Heart left ventricle (tissue), 13 donors: ENCODE data around the gene GCSAM.

Experiments used
- POLR2A ChIP-seq, 2 donors: fragments of 450-650 bp; IDR thresholded peaks; one replicate each; pipeline ENCODE4 v1.6.1; 2017; ENCODE audit warnings: antibody characterized with exemption in 2 of 2, mild to moderate bottlenecking in 2 of 2, moderate library complexity in 2 of 2
- TF ChIP-seq, protein P1 (sequence below), 12 donors: fragments of 200-600 bp; sonication (generic) in 4 of 12; IDR thresholded peaks; one replicate each; pipeline versions ENCODE4 v1.5.0 to v1.8.0; 2018 to 2022; ENCODE audit warnings: antibody characterized with exemption in 12 of 12, mild to moderate bottlenecking in 5 of 12
- donor health status: ischemic (EF 13 %, LVEDD 7.1; RV severe dilation, severe dysfunction).
- donor health status: DM: no; HTN: yes; CAD: no.
- donor health status: DM: no; HTN: no; CAD: no.
- donor health status: ischemic (EF 25% LVEDD 6.9; RV normal size, moderate dysfunction).
- donor health status: ischemic (EF 25% LVEDD 5.7; RV mildly dilated, moderate dysfunction).
- donor health status: ischemic (EF 35%, LVEDD 5.7; RV mildly dilated, moderate dysfunction).
- donor health status: nonischemic (EF 11% LVEDD 7.7; RV severe dilation, severe dysfunction).
- donor health status: DM: yes; HTN: yes; CAD: no.
- donor health status: PGD.
- donor health status: ischemic (EF 29% LVEDD 5.4; RV normal size, mild dysfunction).
- donor health status: nonischemic (EF 23%, LVEDD 6.1; RV moderate dilation, normal function).

DNA sequence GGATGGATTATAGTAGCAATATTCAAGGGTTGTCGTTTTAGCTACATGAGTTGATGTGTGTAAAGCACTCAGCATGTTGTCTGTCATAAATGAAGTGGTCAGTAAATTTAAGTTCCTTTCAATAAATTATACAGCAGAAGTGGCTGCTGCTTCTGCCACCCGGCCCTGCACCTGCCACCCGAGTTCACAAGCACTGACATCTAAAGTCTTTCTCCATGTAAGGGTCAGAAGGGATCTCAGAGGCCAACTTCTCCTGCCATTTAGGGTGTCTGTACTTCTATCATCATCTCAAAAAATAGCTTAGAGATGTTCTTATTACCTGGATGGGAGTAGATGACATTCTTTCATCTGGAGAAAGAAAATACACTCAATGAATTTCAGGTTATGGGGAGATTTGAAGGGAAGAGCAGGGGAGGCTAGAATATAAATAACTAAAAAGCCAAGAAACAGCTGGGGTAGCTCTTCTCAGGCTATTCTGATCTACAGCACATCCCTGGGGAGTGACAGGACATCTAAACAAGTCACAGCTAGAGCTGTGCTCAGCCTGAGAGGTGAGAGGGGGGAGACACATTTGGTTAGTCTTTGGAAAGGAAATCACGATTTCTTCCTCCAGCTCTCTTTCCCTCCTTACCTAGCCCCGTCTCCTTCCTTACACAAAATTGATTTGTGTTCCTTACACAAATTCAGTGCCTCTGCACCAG, 8.0 kb downstream of the GCSAM start:
- TF ChIP-seq, protein P1, sequence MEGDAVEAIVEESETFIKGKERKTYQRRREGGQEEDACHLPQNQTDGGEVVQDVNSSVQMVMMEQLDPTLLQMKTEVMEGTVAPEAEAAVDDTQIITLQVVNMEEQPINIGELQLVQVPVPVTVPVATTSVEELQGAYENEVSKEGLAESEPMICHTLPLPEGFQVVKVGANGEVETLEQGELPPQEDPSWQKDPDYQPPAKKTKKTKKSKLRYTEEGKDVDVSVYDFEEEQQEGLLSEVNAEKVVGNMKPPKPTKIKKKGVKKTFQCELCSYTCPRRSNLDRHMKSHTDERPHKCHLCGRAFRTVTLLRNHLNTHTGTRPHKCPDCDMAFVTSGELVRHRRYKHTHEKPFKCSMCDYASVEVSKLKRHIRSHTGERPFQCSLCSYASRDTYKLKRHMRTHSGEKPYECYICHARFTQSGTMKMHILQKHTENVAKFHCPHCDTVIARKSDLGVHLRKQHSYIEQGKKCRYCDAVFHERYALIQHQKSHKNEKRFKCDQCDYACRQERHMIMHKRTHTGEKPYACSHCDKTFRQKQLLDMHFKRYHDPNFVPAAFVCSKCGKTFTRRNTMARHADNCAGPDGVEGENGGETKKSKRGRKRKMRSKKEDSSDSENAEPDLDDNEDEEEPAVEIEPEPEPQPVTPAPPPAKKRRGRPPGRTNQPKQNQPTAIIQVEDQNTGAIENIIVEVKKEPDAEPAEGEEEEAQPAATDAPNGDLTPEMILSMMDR (IDR thresholded peaks at IDR 0.05): no peak
- TF ChIP-seq POLR2A (IDR thresholded peaks at IDR 0.05): no peak
